Thyroid gland (tissue), 4 donors: ENCODE results near the gene PEX10.

ENCODE experiments used
- POLR2A ChIP-seq, 2 donors: fragments of 450-650 bp; IDR thresholded peaks; one replicate each; pipeline ENCODE4 v1.6.1; 2017; ENCODE audit warnings: antibody characterized with exemption in 2 of 2, mild to moderate bottlenecking in 2 of 2, moderate library complexity in 1 of 2
- TF ChIP-seq, protein P1 (sequence below), 6 experiments: fragments of 200-600 bp in 3 of 6; fragments of 450-650 bp in 3 of 6; sonication (generic) in 3 of 6; IDR thresholded peaks; one replicate each; pipeline ENCODE4 v1.5.1; 2016 to 2019; ENCODE audit warnings: antibody characterized with exemption in 6 of 6, mild to moderate bottlenecking in 2 of 6, inconsistent platforms in 1 of 6, moderate library complexity in 1 of 6

DNA sequence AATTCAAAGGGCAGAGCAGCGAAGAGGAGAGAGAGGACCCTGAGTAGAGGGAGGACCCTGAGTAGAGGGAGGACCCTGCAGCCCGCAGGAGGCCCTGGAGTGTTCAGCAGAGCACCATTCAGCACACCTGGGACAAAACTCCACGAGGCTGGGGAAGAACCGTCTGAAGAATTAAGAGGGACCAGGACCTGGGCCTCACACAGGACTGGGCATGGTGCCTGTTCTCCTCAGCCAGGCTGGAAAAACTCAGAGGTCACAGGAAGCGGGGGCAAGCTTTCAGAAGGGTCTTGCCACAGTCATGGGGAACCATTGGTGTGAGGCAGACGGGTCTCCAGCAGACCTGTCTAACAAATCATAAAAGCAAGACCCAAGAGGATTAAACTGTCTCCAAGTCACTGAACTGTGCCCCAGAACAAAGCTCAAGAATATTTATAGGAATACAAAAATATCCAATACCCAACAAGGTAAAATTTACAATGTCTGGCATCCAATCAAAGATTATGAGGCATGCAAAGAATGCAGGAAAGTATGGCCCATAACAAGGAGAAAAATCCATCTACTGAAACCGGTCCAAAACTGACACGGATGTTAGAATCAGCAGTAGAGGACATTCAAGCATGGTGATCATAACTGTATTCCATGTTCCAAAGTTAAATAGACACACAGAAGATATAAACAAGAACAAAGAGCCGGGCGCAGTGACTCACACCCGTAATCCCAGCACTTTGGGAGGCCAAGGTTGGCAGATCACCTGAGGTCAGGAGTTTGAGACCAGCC, 51.6 kb downstream of the PEX10 start:
- TF ChIP-seq, protein P1, sequence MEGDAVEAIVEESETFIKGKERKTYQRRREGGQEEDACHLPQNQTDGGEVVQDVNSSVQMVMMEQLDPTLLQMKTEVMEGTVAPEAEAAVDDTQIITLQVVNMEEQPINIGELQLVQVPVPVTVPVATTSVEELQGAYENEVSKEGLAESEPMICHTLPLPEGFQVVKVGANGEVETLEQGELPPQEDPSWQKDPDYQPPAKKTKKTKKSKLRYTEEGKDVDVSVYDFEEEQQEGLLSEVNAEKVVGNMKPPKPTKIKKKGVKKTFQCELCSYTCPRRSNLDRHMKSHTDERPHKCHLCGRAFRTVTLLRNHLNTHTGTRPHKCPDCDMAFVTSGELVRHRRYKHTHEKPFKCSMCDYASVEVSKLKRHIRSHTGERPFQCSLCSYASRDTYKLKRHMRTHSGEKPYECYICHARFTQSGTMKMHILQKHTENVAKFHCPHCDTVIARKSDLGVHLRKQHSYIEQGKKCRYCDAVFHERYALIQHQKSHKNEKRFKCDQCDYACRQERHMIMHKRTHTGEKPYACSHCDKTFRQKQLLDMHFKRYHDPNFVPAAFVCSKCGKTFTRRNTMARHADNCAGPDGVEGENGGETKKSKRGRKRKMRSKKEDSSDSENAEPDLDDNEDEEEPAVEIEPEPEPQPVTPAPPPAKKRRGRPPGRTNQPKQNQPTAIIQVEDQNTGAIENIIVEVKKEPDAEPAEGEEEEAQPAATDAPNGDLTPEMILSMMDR (IDR thresholded peaks at IDR 0.05), result no peak
- no peak for TF ChIP-seq POLR2A (IDR thresholded peaks at IDR 0.05)
